Left hindlimb (tissue), 1 donor: ENCODE measurements around the gene TGIF2.
A peak's percentile ranks its signal among the peaks of the same experiment; 100 is the strongest.
"Not testable (repeated sequence)": the region's sequence is repeated elsewhere in the genome, so short reads cannot be mapped to it uniquely, and the experiment has no call there.

Source experiments
- DNase-seq: peaks from one replicate; pipeline ENCODE4 v3.0.0-alpha.2; 2018

The TGIF2 gene

DNA sequence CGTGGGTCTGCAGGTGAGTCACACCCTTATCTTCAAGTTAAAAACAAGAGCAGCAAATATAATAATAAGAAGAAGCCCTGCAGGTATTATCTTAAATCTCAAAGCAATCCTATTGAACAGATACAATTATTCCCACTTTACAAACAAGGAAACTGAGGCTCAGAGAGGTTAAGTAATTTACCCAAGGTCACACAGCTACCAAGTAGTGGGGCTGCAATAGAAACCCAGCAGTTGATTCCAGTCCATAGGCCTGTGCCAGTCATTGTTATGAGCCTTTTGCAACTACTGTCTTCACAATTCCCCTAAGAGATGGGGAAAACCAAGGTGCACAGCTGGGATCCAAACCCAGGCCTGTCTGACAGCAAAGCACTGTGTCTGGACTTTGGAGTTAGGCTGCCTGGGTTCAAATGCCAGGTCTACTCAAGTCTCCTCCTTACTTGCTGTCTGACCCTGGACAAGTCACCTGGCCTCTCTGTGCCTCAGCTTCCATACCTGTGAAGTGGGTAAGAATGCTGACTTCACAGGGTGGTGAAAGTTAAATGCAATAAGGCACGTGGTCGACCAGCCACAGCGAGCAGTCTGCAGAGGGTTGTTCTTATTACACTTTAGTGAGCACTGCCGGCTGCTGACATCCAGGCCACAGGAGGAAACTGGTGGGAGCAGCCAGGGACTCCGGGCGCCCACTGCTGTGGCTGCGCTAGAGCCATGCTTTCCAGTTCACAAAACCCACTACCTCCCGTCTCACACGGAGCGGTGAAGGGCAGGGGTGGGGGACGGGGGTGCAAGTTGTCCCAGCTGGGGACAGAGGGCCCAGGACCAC lies 26.0 kb upstream of the TGIF2 start:
- no peak for DNase-seq

- DNase-seq = no peak
These were observed 25.4 kb upstream of the TGIF2 start for GRCh38 chr20:36548006-36548315.

GRCh38 chr20:36548704-36549627 lies 24.4 kb upstream of the TGIF2 start:
- DNase-seq = no peak

GRCh38 chr20:36549628-36549941 lies 23.8 kb upstream of the TGIF2 start:
- DNase-seq = no peak

DNA sequence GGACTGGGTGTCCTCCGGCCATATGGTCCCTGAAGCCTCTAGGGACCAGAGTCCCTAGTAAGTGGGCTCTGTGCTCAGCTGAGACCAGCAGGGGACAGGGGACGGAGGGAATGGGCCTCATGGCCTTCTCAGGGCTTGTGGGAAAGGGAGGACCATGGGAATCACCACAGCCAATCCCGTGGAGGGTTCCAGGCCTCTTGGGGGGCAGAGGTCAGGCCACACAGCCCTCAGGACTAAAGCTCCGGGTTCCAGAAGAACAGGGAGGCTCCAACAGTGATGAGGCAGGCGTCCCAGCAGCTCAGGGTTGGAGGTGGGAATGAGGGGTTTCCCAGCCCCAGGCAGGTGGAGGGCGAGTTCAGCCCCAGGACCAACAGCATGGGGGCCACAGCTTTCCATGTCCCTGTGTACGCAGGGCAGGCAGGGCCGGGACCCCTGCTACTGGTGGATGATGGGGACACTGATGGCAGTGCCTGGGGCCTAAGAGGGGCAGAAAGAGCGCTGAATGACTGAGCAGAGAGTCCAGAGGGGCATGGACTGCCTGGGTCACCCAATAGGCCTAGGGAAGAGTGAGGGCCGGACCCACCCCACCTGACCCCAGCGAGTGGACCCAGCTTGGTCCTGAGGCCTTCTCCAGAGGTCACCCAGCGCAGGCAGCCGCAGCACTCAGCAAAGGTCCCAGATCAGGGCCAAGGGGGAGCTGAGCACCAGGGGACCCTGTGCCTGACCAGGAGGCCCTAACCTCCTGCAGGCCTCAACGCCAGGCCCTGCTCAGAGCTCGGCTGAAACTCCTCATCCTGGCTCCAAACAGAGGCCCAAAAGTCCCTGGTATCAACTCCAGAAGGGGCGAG lies 23.2 kb upstream of the TGIF2 start:
- no peak for DNase-seq

DNA sequence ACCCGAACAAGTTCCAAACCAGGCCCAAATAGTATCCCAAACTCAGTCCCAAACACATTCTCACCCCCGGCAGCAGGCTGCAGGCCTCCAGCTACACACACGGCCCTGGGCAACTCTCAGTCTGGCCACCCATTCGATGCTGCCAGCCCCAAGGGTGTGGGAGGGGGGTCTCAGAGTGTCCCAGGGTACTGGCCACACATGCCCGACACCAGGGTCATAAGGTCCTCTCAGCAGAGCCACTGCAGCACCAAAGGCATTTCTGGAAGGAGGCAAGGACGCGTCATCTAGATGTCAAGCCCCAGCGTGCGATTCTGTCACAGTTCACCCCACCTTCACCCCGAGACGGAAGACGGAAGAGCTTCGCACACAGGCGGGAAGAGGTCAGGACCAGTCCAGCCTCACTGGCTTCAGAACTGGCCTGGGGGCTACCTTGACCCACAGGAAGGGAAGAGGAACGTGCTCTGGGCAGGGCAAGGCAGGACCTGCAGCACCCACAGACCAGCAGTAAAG lies 22.6 kb upstream of the TGIF2 start:
- DNase-seq = no peak

GRCh38 chr20:36555248-36555647 lies 18.1 kb upstream of the TGIF2 start:
- no peak for DNase-seq

GRCh38 chr20:36562724-36563123 lies 10.7 kb upstream of the TGIF2 start:
- no peak for DNase-seq

DNA sequence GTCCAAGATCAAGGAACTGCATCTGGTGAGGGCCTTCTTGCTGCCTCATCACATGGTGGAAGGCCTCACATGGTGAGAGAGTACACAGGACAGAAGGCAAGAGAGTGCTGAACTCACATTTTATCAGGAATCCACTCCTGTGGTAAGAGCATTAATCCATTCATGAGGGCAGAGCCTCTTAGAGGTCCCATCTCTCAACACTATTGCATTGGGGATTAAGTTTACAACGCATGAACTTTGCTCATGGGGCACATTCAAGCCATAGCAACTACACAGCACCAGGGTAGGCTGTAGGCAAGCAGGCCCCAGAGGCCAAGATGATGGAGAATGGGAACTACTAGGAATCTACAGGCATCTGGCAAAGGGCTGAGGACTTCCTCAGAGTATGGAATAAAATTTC lies 10.0 kb upstream of the TGIF2 start:
- no peak for DNase-seq

- DNase-seq = not testable (repeated sequence)
These were observed 9.2 kb upstream of the TGIF2 start for GRCh38 chr20:36564078-36564725.

GRCh38 chr20:36564726-36565121 lies 8.7 kb upstream of the TGIF2 start:
- DNase-seq = not testable (repeated sequence)

GRCh38 chr20:36565520-36565919 lies 7.9 kb upstream of the TGIF2 start:
- no peak for DNase-seq

- no peak for DNase-seq
These were observed 3.5 kb upstream of the TGIF2 start for GRCh38 chr20:36569847-36570429.

DNA sequence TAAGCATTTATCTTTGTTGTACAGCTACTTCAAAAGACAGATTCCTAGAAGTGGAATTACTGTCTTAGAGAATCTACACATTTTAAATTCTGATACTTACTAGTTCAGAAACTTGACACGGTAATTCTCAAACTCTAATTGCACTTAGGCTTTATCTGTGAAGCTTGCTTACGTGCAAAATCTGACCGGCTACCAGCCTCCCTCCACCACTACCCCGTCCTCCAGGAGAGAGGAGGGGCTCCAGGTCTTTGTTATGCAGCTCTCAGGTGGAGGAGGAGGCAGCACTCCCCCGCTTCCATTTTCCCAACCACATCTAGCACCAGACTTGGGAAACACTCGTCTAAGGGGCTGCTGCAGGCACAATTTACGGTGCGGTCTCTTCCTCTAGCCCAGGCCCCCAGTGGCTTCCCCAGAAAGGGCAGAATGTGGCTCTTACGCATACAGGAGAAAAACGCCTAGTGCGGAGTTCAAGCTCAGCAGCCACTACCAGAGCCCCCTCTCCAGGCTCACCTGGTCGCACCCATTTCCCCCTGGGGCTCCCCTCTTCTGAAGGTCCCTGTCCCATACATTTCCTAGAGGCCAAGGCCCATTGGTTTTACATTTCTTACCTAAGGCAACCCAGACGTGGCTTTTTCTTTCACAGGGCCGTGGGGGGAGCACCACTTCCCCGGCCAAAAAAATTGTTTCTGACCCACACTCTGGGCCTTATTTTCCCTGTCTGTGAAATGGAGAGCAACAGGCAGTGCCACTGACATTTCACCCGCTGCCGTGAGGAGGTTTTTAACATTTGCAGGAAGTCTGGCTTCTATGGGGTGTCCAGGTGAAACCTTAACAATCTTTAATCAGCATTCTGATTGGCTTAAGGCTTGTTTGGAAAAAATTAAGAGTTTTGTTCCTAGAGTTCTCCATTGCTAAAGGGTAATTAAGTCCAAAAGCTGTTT lies 1.6 kb upstream of the TGIF2 start:
- no peak for DNase-seq

GRCh38 chr20:36572701-36573102 lies 695 bp upstream of the TGIF2 start:
- DNase-seq = no peak

DNA sequence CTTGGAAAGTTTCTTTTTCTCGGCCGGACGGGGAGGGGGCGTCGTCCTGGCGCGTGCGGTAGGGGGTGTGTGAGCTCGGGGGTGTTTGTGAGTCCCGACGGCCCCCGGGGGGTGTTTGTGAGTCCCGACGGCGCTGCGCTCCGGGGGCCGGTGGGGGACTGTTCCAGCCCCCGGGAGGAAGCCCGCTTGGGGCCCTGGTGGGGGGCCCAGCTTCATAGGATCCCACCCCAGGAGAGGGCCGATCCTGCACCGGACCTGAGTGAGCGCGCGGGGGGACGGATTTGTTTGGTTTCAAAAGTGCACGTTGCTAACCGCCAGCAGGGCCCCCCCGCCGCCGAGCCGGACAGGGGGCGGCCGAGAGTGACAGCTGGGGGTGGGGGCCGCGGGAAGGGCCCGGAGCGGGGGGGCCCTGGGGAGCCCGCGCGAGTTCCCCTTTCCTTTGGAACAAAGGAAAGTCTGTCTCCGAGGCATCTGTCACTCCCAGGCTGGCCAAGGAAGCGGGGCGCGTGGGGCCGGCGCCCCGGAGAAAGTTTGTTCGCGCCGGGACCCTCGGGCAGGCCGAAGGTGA lies 485 bp downstream of the TGIF2 start:
- peak; percentile 67 for DNase-seq

DNA sequence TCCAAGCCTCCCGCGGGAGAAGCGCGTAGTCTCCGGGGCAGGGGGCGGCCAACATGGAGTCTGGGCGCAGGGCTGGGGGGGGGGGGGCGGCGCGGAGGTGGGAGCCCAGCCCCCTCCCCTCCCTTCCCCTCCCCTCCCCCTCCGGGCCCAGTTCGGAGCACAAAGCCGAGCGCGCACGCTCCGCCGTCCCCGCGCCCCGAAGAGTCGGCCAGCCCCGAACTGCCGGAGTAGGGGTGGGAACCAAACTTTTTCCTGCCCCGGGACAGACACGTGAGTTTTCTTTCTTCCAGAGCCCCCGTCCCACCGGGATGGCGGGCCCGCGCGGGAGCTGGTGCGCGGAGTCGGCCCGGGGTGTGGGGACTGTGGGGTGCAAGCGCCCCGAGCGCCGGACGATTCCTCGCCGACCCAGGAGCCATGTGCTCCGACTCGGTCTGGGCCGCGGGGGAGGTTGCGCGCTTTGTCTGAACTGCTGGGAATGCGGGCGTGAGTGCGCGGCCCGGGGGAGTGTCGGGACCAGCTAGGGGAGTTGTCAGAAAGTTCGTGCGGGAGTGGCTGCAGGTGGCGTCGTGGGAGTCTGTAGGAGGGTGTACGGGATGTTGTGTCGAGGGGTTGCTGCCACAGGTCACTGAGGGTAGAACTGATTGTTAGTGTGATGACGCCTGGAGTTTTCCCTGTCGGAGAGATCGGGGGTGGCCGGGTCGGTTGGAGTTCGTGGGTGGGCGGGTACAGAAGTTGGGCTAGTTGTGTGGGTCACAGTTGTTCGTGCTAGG lies 1.2 kb downstream of the TGIF2 start:
- DNase-seq = peak; percentile 67

DNA sequence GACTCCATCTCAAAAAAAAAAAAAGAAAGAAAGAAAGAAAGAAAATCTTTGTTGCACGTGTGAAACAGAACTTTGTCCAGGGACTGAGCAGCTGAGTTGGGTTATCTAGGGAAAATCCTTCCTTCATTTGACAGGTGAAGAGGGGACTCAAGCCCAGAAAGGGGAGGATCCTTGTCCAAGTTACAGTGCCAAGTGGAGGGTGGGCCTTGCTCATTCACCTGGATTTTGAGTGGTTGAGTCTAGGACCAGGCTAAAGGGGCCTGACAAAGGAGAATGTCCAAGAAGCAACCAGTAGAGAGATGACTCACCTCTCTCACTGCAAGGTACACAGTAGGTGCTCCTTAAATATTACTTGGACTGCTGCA lies 2.7 kb downstream of the TGIF2 start:
- DNase-seq = no peak

GRCh38 chr20:36578356-36579041 lies 5.1 kb downstream of the TGIF2 start:
- DNase-seq = no peak
